Fibroblast of lung (primary cell): ENCODE results near the gene RNPEP. TPM values are rescaled to one million over a fixed set of nuclear protein-coding genes. Genes with fewer than 3 reads are reported as not detected.

Experiments used
- DNase-seq, 2 donors: peaks; one replicate each; pipeline versions ENCODE4 v3.0.0 to v3.0.0-alpha.2; 2010; ENCODE audit warnings: low read depth in 2 of 2
- H2AFZ ChIP-seq: 2 replicates; pipeline ENCODE4 v1.5.1; 2012; ENCODE audit warnings: low read length, control low read depth, inconsistent platforms
- H3K27ac ChIP-seq: 2 replicates; pipeline ENCODE4 v1.5.1; 2011; ENCODE audit warnings: low read length, control low read depth; ENCODE audit not compliant: insufficient read depth
- H3K27me3 ChIP-seq: 2 replicates; pipeline ENCODE4 v1.5.1; 2011; ENCODE audit warnings: mild to moderate bottlenecking, low read length; ENCODE audit not compliant: control insufficient read depth, insufficient read depth
- H3K36me3 ChIP-seq: 2 replicates; pipeline ENCODE4 v1.5.1; 2011; ENCODE audit warnings: low read length; ENCODE audit not compliant: control insufficient read depth, insufficient read depth
- H3K4me1 ChIP-seq: 2 replicates; pipeline ENCODE4 v1.5.1; 2011; ENCODE audit warnings: low read length; ENCODE audit not compliant: control insufficient read depth, insufficient read depth; ENCODE audit errors: extremely low read depth
- H3K4me2 ChIP-seq: 2 replicates; pipeline ENCODE4 v1.5.1; 2011; ENCODE audit warnings: low read length, control low read depth; ENCODE audit not compliant: insufficient read depth; ENCODE audit errors: extremely low read depth
- H3K4me3 ChIP-seq, 4 experiments: fragments of 200-600 bp in 1 of 4; sonication (generic) in 1 of 4; replicated peaks in 1 of 4; 2 replicates each; pipeline ENCODE4 v1.5.1; 2011 to 2016; ENCODE audit warnings: low read length in 4 of 4, low read depth in 3 of 4, mild to moderate bottlenecking in 3 of 4, control low read depth in 2 of 4, inconsistent platforms in 1 of 4, mixed read lengths in 1 of 4; ENCODE audit not compliant: insufficient read depth in 1 of 4; ENCODE audit errors: control extremely low read depth in 1 of 4
- H3K79me2 ChIP-seq: 2 replicates; pipeline ENCODE4 v1.5.1; 2012; ENCODE audit warnings: mild to moderate bottlenecking, low read length, inconsistent platforms; ENCODE audit not compliant: control insufficient read depth, insufficient read depth
- H3K9ac ChIP-seq: 2 replicates; pipeline ENCODE4 v1.5.1; 2011; ENCODE audit warnings: mild to moderate bottlenecking, low read length, control low read depth; ENCODE audit not compliant: insufficient read depth
- H3K9me3 ChIP-seq: 2 replicates; pipeline ENCODE4 v1.5.1; 2012; ENCODE audit warnings: low read depth, low read length; ENCODE audit not compliant: control insufficient read depth, insufficient read depth
- H4K20me1 ChIP-seq: 2 replicates; pipeline ENCODE4 v1.5.1; 2011; ENCODE audit warnings: low read length; ENCODE audit not compliant: control insufficient read depth, insufficient read depth; ENCODE audit errors: extremely low read depth
- EZH2 ChIP-seq: IDR thresholded peaks from 2 replicates; pipeline ENCODE4 v1.5.1; 2012; ENCODE audit warnings: low read length, control low read depth, mild to moderate bottlenecking; ENCODE audit errors: missing control alignments
- polyA plus RNA-seq, 2 donors: library from polyadenylated mRNA; depleted of rRNA in 1 of 2; stranded (reverse) in 1 of 2; unstranded in 1 of 2; fragments of >200 nt; gene quantifications; 2 replicates each; pipeline ENCODE4 v1.2.1, GENCODE V29; 2011 to 2012; ENCODE audit warnings: missing spikeins in 1 of 2
- total RNA-seq: library from RNA; depleted of rRNA; stranded (reverse); fragments of >200 nt; gene quantifications from 2 replicates; pipeline ENCODE4 v1.2.1, GENCODE V29; 2014
- TF ChIP-seq, protein P1 (sequence below), 2 donors: IDR thresholded peaks in 1 of 2; conservative IDR thresholded peaks in 1 of 2; 1 replicate in 1 of 2; 2 replicates in 1 of 2; pipeline ENCODE4 v1.5.1; 2011 to 2012; ENCODE audit warnings: low read length in 2 of 2, control low read depth in 1 of 2, inconsistent platforms in 1 of 2, low read depth in 1 of 2, mild to moderate bottlenecking in 1 of 2

The RNPEP gene
- total and polyA plus RNA-seq, 2 donors (not counting 1 experiment from before 2014, with no cell fraction given): 56.9 to 77.1 TPM

DNA sequence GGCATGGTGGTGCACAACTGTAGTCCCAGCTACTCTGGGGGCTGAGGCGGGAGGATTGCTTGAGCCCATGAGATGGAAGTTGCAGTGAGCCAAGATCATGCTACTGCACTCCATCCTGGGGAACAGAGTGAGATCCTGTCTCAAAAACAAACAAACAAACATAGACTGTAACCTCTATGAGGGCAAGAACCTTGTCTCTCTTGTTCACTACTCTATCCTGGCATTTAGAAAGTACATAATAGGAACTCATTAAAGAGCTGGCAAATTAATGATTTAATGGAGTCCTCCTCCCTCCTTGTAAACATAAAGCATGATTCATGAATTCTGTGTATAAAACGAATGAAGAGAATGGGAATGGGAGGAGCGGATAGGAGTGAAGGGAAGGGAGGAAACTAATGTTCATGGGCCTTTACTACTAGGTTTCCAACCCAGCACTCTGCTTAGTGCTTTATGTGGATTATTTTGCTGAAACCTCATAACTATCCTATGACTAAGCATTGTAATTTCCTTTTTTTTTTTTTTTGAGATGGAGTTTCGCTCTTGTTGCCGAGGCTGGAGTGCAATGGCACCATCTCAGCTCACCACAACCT, 44.7 kb upstream of the RNPEP start:
- H3K4me1 ChIP-seq: peaks cover 30% of the 10 kb centered on the region
- no peaks in the 10 kb centered on the region for H4K20me1 ChIP-seq
- no peaks in the 10 kb centered on the region for H3K27me3 ChIP-seq
- peak; percentile 84 to 88 for DNase-seq
- H3K4me3 ChIP-seq: no peak overlapping the region
- peaks cover 3% of the 10 kb centered on the region for H3K36me3 ChIP-seq
- no peak overlapping the region for H2AFZ ChIP-seq
- H3K4me2 ChIP-seq: no peak overlapping the region
- TF ChIP-seq, protein P1, sequence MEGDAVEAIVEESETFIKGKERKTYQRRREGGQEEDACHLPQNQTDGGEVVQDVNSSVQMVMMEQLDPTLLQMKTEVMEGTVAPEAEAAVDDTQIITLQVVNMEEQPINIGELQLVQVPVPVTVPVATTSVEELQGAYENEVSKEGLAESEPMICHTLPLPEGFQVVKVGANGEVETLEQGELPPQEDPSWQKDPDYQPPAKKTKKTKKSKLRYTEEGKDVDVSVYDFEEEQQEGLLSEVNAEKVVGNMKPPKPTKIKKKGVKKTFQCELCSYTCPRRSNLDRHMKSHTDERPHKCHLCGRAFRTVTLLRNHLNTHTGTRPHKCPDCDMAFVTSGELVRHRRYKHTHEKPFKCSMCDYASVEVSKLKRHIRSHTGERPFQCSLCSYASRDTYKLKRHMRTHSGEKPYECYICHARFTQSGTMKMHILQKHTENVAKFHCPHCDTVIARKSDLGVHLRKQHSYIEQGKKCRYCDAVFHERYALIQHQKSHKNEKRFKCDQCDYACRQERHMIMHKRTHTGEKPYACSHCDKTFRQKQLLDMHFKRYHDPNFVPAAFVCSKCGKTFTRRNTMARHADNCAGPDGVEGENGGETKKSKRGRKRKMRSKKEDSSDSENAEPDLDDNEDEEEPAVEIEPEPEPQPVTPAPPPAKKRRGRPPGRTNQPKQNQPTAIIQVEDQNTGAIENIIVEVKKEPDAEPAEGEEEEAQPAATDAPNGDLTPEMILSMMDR (conservative IDR thresholded peaks at IDR 0.05 in 1 of 2, IDR thresholded peaks at IDR 0.05 in 1 of 2; ENCODE audit: low read depth in 1 of 2, low read length in 2 of 2): no peak
- TF ChIP-seq EZH2: no peak
- no peaks in the 10 kb centered on the region for H3K9me3 ChIP-seq
- H3K27ac ChIP-seq: peak overlapping the region; percentile 49
- H3K9ac ChIP-seq: no peak overlapping the region
- H3K79me2 ChIP-seq: no peaks in the 10 kb centered on the region

DNA sequence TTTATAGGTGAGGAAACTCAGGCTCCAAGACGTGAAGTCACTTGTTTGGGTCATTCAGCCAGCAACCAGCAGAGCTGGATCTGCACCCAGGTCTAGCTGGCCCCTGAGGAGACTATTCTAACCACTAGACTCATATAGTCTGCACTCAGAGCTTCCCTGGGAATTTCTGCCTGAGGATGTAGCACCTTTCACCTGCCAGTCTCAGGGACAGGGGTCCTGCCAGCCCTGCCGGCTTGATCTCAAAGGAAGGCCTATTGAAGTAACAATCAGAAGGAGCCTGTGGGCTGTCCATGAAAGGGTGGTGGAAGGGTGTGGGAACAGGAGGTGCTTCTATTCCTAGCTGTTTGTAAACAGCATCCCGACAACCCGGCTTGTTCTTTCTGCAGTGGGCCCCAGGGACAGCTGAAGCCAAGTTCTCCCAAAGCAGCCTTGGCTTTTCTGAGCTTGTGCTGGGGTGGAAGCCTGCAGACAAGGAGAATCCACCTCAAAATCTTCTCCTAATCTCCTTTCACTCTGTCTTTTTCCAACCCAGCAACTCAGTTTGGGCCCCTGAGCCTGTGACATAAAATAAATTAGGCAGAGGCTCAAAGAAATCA, 43.9 kb upstream of the RNPEP start:
- H3K4me3 ChIP-seq: no peak overlapping the region
- no peak for DNase-seq
- peak overlapping the region; percentile 49 for H3K27ac ChIP-seq
- H3K36me3 ChIP-seq: peaks cover 3% of the 10 kb centered on the region
- no peaks in the 10 kb centered on the region for H4K20me1 ChIP-seq
- peak overlapping the region; percentile 15 for H2AFZ ChIP-seq
- H3K4me2 ChIP-seq: peak overlapping the region; percentile 33
- TF ChIP-seq, protein P1 (conservative IDR thresholded peaks at IDR 0.05 in 1 of 2, IDR thresholded peaks at IDR 0.05 in 1 of 2; ENCODE audit: low read depth in 1 of 2, low read length in 2 of 2): no peak
- TF ChIP-seq EZH2: no peak
- H3K79me2 ChIP-seq: no peaks in the 10 kb centered on the region
- no peak overlapping the region for H3K9ac ChIP-seq
- no peaks in the 10 kb centered on the region for H3K27me3 ChIP-seq
- H3K9me3 ChIP-seq: no peaks in the 10 kb centered on the region
- H3K4me1 ChIP-seq: peaks cover 32% of the 10 kb centered on the region

DNA sequence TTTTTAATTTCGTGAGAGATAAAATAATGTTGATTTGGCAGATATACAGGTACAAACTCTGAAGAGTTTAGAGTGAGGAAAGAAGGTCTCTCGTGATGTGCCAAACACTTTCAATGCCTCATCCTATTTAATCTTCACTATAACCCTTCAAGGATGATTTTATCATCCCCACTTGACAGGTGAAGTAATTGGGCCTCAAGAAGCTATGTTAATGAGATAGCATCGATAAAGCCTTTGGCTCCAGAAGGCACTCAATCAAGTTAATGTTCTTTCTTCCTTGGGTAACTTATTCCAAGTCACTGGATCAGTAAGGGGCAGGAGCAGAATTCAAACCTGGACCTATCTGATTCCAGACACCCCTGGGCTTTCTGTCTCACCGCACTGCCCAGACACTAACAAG, 43.3 kb upstream of the RNPEP start:
- H3K4me2 ChIP-seq: no peak overlapping the region
- H2AFZ ChIP-seq: no peak overlapping the region
- H3K9me3 ChIP-seq: no peaks in the 10 kb centered on the region
- TF ChIP-seq, protein P1 (conservative IDR thresholded peaks at IDR 0.05 in 1 of 2, IDR thresholded peaks at IDR 0.05 in 1 of 2; ENCODE audit: low read depth in 1 of 2, low read length in 2 of 2): no peak
- TF ChIP-seq EZH2: no peak
- no peaks in the 10 kb centered on the region for H3K27me3 ChIP-seq
- no peak overlapping the region for H3K4me3 ChIP-seq
- no peaks in the 10 kb centered on the region for H3K79me2 ChIP-seq
- no peak overlapping the region for H3K27ac ChIP-seq
- no peak overlapping the region for H3K9ac ChIP-seq
- H3K4me1 ChIP-seq: peaks cover 28% of the 10 kb centered on the region
- H4K20me1 ChIP-seq: no peaks in the 10 kb centered on the region
- H3K36me3 ChIP-seq: peaks cover 3% of the 10 kb centered on the region
- DNase-seq: no peak
